ENCODE measurements around the gene OCIAD2.
"Not testable (repeated sequence)": the region's sequence is repeated elsewhere in the genome, so short reads cannot be mapped to it uniquely, and the experiment has no call there.

The OCIAD2 gene

GRCh38 chr4:48907706-48908477, 1.3 kb upstream of the OCIAD2 start:
- DNase-seq (ENCODE audit: low read depth in 2 of 2) = no peak

GRCh38 chr4:48905363-48906015, 1.1 kb downstream of the OCIAD2 start:
- DNase-seq (ENCODE audit: low read depth in 2 of 2) = no peak

- no peak for DNase-seq (ENCODE audit: low read depth in 2 of 2)
Measured at GRCh38 chr4:48904541-48905142, 1.9 kb downstream of the OCIAD2 start.

- DNase-seq (ENCODE audit: low read depth in 2 of 2) = no peak
Measured at GRCh38 chr4:48904101-48904500, 2.5 kb downstream of the OCIAD2 start.

GRCh38 chr4:48902266-48902665, 4.3 kb downstream of the OCIAD2 start:
- no peak for DNase-seq (ENCODE audit: low read depth in 2 of 2)

- no peak for DNase-seq (ENCODE audit: low read depth in 2 of 2)
Measured at GRCh38 chr4:48901196-48901595, 5.4 kb downstream of the OCIAD2 start.

- DNase-seq (ENCODE audit: low read depth in 2 of 2) = no peak
Measured at GRCh38 chr4:48899950-48900349, 6.6 kb downstream of the OCIAD2 start.

GRCh38 chr4:48899432-48899749, 7.2 kb downstream of the OCIAD2 start:
- no peak for DNase-seq (ENCODE audit: low read depth in 2 of 2)

- no peak for DNase-seq (ENCODE audit: low read depth in 2 of 2)
Measured at GRCh38 chr4:48898733-48899431, 7.7 kb downstream of the OCIAD2 start.

GRCh38 chr4:48896845-48897244, 9.7 kb downstream of the OCIAD2 start:
- DNase-seq (ENCODE audit: low read depth in 2 of 2) = no peak

- DNase-seq (ENCODE audit: low read depth in 2 of 2) = no peak
Measured at GRCh38 chr4:48891028-48891619, 15.4 kb downstream of the OCIAD2 start.

- DNase-seq (ENCODE audit: low read depth in 2 of 2) = not testable (repeated sequence)
Measured at GRCh38 chr4:48889750-48890149, 16.8 kb downstream of the OCIAD2 start.

- DNase-seq (ENCODE audit: low read depth in 2 of 2) = not testable (repeated sequence)
Measured at GRCh38 chr4:48881646-48882045, 24.9 kb downstream of the OCIAD2 start.

- DNase-seq (ENCODE audit: low read depth in 2 of 2) = no peak
Measured at GRCh38 chr4:48879561-48880442, 26.8 kb downstream of the OCIAD2 start.

- DNase-seq (ENCODE audit: low read depth in 2 of 2) = no peak
Measured at GRCh38 chr4:48877827-48878535, 28.6 kb downstream of the OCIAD2 start.

- DNase-seq (ENCODE audit: low read depth in 2 of 2) = not testable (repeated sequence)
Measured at GRCh38 chr4:48864696-48865095, 41.9 kb downstream of the OCIAD2 start.

GRCh38 chr4:48863728-48864127, 42.8 kb downstream of the OCIAD2 start:
- no peak for DNase-seq (ENCODE audit: low read depth in 2 of 2)

- DNase-seq (ENCODE audit: low read depth in 2 of 2) = no peak
Measured at GRCh38 chr4:48862661-48863060, 43.9 kb downstream of the OCIAD2 start.

- no peak for DNase-seq (ENCODE audit: low read depth in 2 of 2)
Measured at GRCh38 chr4:48862038-48862437, 44.5 kb downstream of the OCIAD2 start.

GRCh38 chr4:48858130-48858529, 48.4 kb downstream of the OCIAD2 start:
- no peak for DNase-seq (ENCODE audit: low read depth in 2 of 2)
